T-helper 1 cell treated with Interleukin-12 subunit alpha and Interleukin-12 subunit beta and Interleukin-4 antibody, amounts not matched to agents 30 μg/mL and 1 μg/mL, for 36 hours (primary cell): ENCODE results near the gene PLA2G4F.

ENCODE experiments used
- H3K27ac Mint-ChIP-seq: one replicate; pipeline ENCODE4 v1.8.0; 2021; ENCODE audit warnings: mild to moderate bottlenecking, mixed read lengths
- H3K27me3 Mint-ChIP-seq: one replicate; pipeline ENCODE4 v1.8.0; 2021; ENCODE audit warnings: low read depth, mixed read lengths
- H3K36me3 Mint-ChIP-seq: one replicate; pipeline ENCODE4 v1.8.0; 2021; ENCODE audit warnings: low read depth, mixed read lengths
- H3K4me1 Mint-ChIP-seq: one replicate; pipeline ENCODE4 v1.8.0; 2021; ENCODE audit warnings: low read depth, mixed read lengths
- H3K4me3 Mint-ChIP-seq: one replicate; pipeline ENCODE4 v1.8.0; 2021; ENCODE audit warnings: mild to moderate bottlenecking, moderate library complexity, mixed read lengths
- H3K9me3 Mint-ChIP-seq: one replicate; pipeline ENCODE4 v1.8.0; 2021; ENCODE audit warnings: mixed read lengths

PLA2G4F gene

DNA sequence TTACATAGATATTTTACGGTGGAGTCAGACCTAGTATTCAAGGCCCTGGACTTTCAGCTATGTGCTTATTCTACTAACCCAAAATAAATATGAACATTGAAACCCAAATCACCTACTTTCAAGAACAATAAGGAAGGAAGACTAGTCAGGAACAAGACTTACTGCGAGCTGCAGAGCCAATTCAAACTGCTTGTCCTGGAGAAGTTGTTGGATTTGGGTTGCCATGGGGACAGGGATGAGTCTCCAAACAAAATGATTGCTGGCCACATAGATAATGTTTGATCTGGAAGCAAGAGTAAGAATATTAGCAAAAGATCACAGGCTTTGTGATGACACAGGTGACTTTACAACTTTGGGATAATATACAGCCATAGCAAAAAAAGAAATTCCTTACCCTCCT is 21.6 kb upstream of the PLA2G4F start:
- Mint-ChIP-seq H3K4me3 (no peak overlapping the region), H3K4me1 (no peaks in the 10 kb centered on the region), H3K36me3 (peaks cover 48% of the 10 kb centered on the region), H3K9me3 (no peaks in the 10 kb centered on the region), H3K27ac (no peak overlapping the region), H3K27me3 (no peaks in the 10 kb centered on the region)

DNA sequence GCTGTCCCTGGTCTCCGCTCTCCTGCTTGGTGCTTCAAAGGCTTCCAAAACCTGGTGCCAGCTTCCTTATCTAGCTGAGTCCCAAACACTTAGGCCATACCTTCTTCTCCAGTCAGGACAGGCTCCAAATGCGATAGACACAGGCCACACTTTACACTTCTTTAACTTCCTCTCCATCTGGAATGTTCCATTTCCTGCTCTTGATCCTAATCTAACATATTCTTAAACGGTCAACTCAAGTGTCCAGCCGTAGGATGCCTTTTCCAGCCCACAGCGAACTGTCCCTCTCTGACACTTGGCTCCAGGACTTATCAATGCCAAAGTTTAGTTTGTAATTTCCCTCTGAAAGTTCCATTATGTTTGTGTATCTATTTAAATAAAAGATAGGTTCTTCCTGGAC is 19.2 kb upstream of the PLA2G4F start:
- no peaks in the 10 kb centered on the region for H3K9me3 Mint-ChIP-seq
- H3K27me3 Mint-ChIP-seq, result no peaks in the 10 kb centered on the region
- no peak overlapping the region for H3K27ac Mint-ChIP-seq
- peaks cover 9% of the 10 kb centered on the region for H3K4me1 Mint-ChIP-seq
- peaks cover 51% of the 10 kb centered on the region for H3K36me3 Mint-ChIP-seq
- no peak overlapping the region for H3K4me3 Mint-ChIP-seq

DNA sequence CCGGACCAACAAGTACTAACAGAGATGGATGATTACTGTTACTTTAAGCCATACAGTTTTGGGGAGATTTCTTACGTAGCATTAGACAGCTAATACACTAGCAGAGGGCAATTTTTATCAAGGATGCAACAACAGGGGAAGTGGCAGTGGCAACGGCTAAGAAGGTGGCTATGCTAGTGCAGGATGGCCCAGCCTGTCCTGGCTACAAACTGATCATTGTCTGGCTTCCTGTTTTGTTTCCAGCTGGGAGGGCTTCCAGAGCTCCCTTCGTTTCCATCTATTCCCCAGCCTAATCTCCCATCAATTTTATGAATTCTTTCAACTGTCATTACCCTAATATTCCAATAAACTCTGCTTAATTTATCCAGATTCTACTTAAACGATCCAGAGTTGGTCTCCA is 16.0 kb upstream of the PLA2G4F start:
- no peaks in the 10 kb centered on the region for H3K9me3 Mint-ChIP-seq
- H3K27ac Mint-ChIP-seq, result peak overlapping the region; percentile 73
- no peak overlapping the region for H3K4me3 Mint-ChIP-seq
- peaks cover 9% of the 10 kb centered on the region for H3K4me1 Mint-ChIP-seq
- H3K27me3 Mint-ChIP-seq, result no peaks in the 10 kb centered on the region
- H3K36me3 Mint-ChIP-seq, result peaks cover 45% of the 10 kb centered on the region

DNA sequence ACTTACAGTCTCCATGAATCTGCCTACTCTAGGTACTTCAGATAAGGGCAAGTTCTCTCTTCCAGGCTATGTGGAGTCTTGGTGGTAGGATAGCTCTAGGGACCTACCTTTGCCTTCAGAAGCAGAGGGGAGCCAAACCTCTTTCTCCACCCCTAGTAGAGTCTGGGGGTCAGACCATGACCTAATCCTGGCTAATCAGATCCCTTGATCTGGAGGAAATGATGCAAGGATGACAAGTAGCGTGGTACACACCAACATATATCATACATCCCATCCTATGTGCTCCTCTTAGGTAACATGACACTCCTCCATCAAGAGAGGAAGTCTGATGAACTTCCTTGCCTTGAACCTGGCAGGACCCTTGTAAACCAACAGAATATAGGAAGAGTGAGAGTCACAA is 15.4 kb upstream of the PLA2G4F start:
- Mint-ChIP-seq H3K36me3 (peaks cover 46% of the 10 kb centered on the region), H3K4me3 (peak overlapping the region; percentile 18), H3K27me3 (no peaks in the 10 kb centered on the region)

DNA sequence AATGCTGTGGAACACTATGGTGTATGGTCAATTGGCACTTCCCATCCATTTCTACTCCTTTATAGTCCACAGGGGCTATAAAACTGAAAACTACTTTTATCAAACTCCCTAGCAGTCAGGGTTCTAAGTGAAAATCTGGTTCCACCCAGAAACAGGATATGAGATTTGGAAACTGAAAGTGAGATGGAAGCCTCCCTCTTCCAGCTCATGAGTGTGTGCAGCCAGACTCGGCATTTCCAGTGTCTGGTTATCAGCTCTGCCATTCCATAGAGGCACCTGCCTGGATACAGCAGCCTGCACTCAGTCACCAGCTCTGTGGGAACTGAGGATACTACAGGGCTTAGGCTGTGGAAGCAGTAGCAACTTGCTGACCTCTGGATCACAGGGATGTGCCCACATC is 14.7 kb upstream of the PLA2G4F start:
- Mint-ChIP-seq H3K4me1 (peaks cover 9% of the 10 kb centered on the region), H3K27ac (peak overlapping the region; percentile 14), H3K9me3 (no peaks in the 10 kb centered on the region), H3K4me3 (no peak overlapping the region), H3K36me3 (peaks cover 49% of the 10 kb centered on the region), H3K27me3 (no peaks in the 10 kb centered on the region)

More for the DNA sequence above, 15.4 kb upstream of the PLA2G4F start:
- peak overlapping the region; percentile 73 for H3K27ac Mint-ChIP-seq
- H3K9me3 Mint-ChIP-seq, result no peaks in the 10 kb centered on the region
- peaks cover 9% of the 10 kb centered on the region for H3K4me1 Mint-ChIP-seq

GRCh38 chr15:42166225-42166940 is 9.9 kb upstream of the PLA2G4F start:
- Mint-ChIP-seq H3K36me3 (peaks cover 46% of the 10 kb centered on the region), H3K27me3 (no peaks in the 10 kb centered on the region), H3K4me3 (no peak overlapping the region), H3K27ac (no peak overlapping the region), H3K9me3 (no peaks in the 10 kb centered on the region), H3K4me1 (peaks cover 4% of the 10 kb centered on the region)

GRCh38 chr15:42165106-42165505 is 8.7 kb upstream of the PLA2G4F start:
- Mint-ChIP-seq H3K27ac (no peak overlapping the region), H3K27me3 (no peaks in the 10 kb centered on the region), H3K4me3 (no peak overlapping the region), H3K36me3 (peaks cover 44% of the 10 kb centered on the region), H3K9me3 (no peaks in the 10 kb centered on the region), H3K4me1 (no peaks in the 10 kb centered on the region)

DNA sequence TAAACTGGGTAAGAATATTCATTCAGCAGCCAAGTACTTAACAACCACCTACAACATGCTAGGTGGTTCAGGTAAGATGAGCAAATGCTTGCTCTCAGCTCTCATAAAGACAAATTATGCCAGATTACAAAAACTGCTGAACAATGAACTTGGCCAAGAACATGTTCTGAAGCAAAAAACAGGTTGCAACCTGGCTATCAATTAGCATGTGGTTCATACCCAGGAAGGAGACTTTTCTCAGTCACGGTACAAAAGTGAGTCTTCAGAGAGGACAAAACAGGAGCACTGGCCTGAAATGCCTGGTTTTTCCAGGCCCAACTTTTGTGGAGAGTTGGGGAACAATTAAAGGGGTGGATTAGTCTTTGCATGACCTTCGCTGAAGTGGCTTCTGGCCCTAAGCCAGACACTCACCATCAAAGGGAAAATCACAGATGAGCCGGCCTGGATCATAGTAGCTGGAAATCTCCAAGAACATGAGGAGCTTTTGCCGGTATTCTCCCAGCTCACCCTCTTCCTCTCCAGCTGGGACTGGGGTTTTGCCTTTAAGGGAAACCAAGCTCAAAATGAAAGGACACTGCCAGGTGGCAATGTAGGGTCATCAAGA is 7.6 kb upstream of the PLA2G4F start:
- H3K36me3 Mint-ChIP-seq, result peaks cover 43% of the 10 kb centered on the region
- H3K4me1 Mint-ChIP-seq, result no peaks in the 10 kb centered on the region
- no peak overlapping the region for H3K4me3 Mint-ChIP-seq
- no peaks in the 10 kb centered on the region for H3K9me3 Mint-ChIP-seq
- H3K27me3 Mint-ChIP-seq, result no peaks in the 10 kb centered on the region
- no peak overlapping the region for H3K27ac Mint-ChIP-seq

DNA sequence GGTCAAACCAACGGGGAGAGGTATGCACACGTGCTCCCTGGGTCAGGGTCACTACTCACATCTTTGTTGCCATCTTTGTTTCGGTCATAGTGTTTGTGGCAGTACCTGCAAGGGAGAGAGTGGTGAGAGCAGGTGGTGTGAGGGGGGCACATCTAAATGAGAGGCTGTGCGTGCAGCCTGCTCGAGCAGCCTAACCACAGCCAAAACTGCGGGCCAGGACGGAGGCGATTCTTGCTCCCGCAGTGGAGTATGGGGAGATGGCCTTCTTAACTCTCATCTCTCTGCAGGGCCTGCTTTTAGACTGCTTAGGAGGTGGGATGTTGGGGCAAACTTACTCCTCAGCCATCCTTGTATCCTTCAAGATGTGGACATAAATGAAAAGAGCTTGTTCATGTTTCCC is 6.9 kb upstream of the PLA2G4F start:
- Mint-ChIP-seq H3K4me3 (no peak overlapping the region), H3K27ac (no peak overlapping the region), H3K36me3 (peaks cover 44% of the 10 kb centered on the region), H3K4me1 (no peaks in the 10 kb centered on the region), H3K9me3 (no peaks in the 10 kb centered on the region), H3K27me3 (no peaks in the 10 kb centered on the region)

GRCh38 chr15:42160136-42160535 is 3.7 kb upstream of the PLA2G4F start:
- Mint-ChIP-seq H3K4me1 (no peaks in the 10 kb centered on the region), H3K36me3 (peaks cover 30% of the 10 kb centered on the region), H3K27me3 (no peaks in the 10 kb centered on the region), H3K9me3 (no peaks in the 10 kb centered on the region), H3K27ac (no peak overlapping the region), H3K4me3 (no peak overlapping the region)

DNA sequence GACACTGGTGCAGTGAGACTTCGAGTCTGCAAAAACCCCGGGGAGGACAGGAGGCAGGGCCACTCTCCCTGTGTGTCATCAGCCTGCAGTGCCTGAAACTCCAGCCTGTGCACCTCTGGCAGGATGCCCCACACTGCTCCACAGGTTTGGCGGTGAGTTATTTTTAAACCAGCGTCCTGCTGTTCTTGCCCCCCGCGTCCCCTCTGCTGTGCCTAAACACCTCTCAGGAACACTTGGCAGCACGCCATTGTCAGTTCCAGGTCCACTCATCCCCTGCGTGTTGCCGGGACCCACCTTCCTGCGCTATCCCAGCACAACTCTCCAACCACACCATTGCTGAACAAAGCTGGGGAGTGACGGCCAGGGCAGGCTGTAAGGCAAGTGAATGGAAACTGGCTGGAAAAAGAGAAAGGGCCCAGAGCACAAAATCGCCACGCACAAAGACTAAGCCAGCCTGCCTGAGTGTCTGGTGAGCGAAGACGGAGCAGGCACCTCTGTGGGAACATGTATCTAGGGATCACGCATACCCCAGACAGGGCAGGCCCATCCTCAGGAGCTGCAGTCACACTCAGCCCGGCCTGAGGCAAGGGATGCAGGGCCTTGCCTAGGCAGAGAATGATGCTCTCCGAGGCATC is 3.1 kb upstream of the PLA2G4F start:
- no peak overlapping the region for H3K27ac Mint-ChIP-seq
- H3K4me3 Mint-ChIP-seq, result no peak overlapping the region
- H3K27me3 Mint-ChIP-seq, result no peaks in the 10 kb centered on the region
- H3K9me3 Mint-ChIP-seq, result no peaks in the 10 kb centered on the region
- H3K4me1 Mint-ChIP-seq, result no peaks in the 10 kb centered on the region
- H3K36me3 Mint-ChIP-seq, result peaks cover 28% of the 10 kb centered on the region

- Mint-ChIP-seq H3K27me3 (no peaks in the 10 kb centered on the region), H3K9me3 (no peaks in the 10 kb centered on the region), H3K4me3 (no peak overlapping the region), H3K36me3 (peaks cover 28% of the 10 kb centered on the region), H3K4me1 (no peaks in the 10 kb centered on the region), H3K27ac (no peak overlapping the region)
These were observed 2.5 kb upstream of the PLA2G4F start for GRCh38 chr15:42158941-42159340.

DNA sequence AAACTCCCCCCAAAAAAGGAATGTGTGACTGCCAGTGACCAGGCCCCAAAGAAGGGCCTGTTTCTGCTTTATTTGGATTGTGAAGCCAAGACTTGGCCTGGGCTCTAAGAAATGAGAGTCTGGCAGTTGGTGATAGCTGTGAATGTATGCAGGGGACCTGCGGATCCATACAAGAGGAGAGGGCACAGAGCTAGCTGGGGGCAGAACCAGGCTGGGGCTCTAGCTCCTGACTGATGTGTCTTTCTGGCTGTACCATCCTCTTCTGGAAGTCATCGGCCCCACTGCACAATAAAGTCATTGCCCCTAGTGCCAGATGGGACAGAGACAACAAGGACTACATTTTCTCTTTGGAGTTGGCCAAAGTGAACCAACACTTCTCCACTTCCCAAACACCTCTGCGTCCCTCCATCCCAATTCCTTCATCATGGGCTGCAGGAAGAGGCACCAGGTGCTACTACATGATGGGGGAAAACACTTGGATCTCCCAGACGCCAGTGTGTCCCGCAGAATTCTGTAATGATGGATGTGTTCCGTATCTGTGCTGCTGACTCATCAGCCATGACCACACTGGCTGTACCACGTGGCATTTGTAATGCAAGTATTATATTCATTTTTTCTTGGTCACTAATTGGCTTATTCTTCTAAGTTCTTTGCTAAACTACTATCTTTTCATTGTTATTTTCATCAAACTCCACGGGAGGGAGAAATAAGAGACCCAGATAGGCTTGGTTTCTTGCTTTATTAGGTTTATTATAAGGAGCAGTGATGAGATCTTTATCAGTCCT is 1.7 kb upstream of the PLA2G4F start:
- Mint-ChIP-seq H3K4me1 (no peaks in the 10 kb centered on the region), H3K27ac (no peak overlapping the region), H3K4me3 (no peak overlapping the region), H3K36me3 (peaks cover 23% of the 10 kb centered on the region), H3K9me3 (no peaks in the 10 kb centered on the region), H3K27me3 (no peaks in the 10 kb centered on the region)

- no peak overlapping the region for H3K4me3 Mint-ChIP-seq
- H3K9me3 Mint-ChIP-seq, result no peaks in the 10 kb centered on the region
- H3K4me1 Mint-ChIP-seq, result no peaks in the 10 kb centered on the region
- H3K27me3 Mint-ChIP-seq, result no peaks in the 10 kb centered on the region
- H3K36me3 Mint-ChIP-seq, result peaks cover 18% of the 10 kb centered on the region
- H3K27ac Mint-ChIP-seq, result no peak overlapping the region
These were observed 945 bp upstream of the PLA2G4F start for GRCh38 chr15:42157381-42157780.
